SH-SY5Y (cell line): ENCODE measurements around the gene CD34.

Experiments
- GATA2 ChIP-seq: IDR thresholded peaks from 2 replicates; pipeline ENCODE4 v1.6.1; 2011; ENCODE audit warnings: mild to moderate bottlenecking, low read depth, low read length
- GATA3 ChIP-seq: IDR thresholded peaks from 2 replicates; pipeline ENCODE4 v1.6.1; 2011; ENCODE audit warnings: low read depth, mild to moderate bottlenecking, low read length, moderate library complexity

GRCh38 chr1:207832796-207833195, 78.1 kb downstream of the CD34 start:
- TF ChIP-seq GATA2 (no peak), GATA3 (no peak)
